ENCODE data around the gene RRAD.
A peak's percentile ranks its signal among the peaks of the same experiment; 100 is the strongest.

RRAD gene

GRCh38 chr16:66964049-66964448 is 38.7 kb upstream of the RRAD start:
- Histone ChIP-seq H3K27me3 (ENCODE audit: insufficient read depth, low read length, poor library complexity) (no peaks in the 10 kb centered on the region), H3K9ac (ENCODE audit: low read depth, low read length) (no peak overlapping the region), H3K4me1 (ENCODE audit: insufficient read depth, low read length) (peaks cover 26% of the 10 kb centered on the region), H3K79me2 (ENCODE audit: insufficient read depth, low read length) (no peaks in the 10 kb centered on the region; the same call in 1 of the 2 replicates), H3K4me2 (ENCODE audit: insufficient read depth, low read length) (no peak overlapping the region), H3K36me3 (ENCODE audit: insufficient read depth, low read length) (no peaks in the 10 kb centered on the region), H3K9me3 (ENCODE audit: insufficient read depth, low read length, severe bottlenecking) (no peaks in the 10 kb centered on the region), H4K20me1 (ENCODE audit: insufficient read depth, low read length) (no peaks in the 10 kb centered on the region), H3K27ac (ENCODE audit: low read length) (no peak overlapping the region), H2AFZ (ENCODE audit: low read depth, low read length) (no peak overlapping the region), H3K4me3 (ENCODE audit: low read depth in 1 of 2, low read length in 2 of 2) (no peak overlapping the region)
- DNase-seq, result no peak
- no peak for ATAC-seq (ENCODE audit: insufficient read depth, low read depth)
- TF ChIP-seq EZH2 (IDR thresholded peaks at IDR 0.05; ENCODE audit: borderline replicate concordance, low read depth, low read length, severe bottlenecking), result no peak
- no peak for TF ChIP-seq CTCF (IDR thresholded peaks at IDR 0.05; ENCODE audit: borderline replicate concordance, extremely low read depth, low read length, poor library complexity, severe bottlenecking)

GRCh38 chr16:66961914-66962313 is 36.6 kb upstream of the RRAD start:
- Histone ChIP-seq H2AFZ (ENCODE audit: low read depth, low read length) (peak overlapping the region; percentile 28), H4K20me1 (ENCODE audit: insufficient read depth, low read length) (no peaks in the 10 kb centered on the region), H3K27me3 (ENCODE audit: insufficient read depth, low read length, poor library complexity) (no peaks in the 10 kb centered on the region), H3K9ac (ENCODE audit: low read depth, low read length) (peak overlapping the region; percentile 54), H3K27ac (ENCODE audit: low read length) (peak overlapping the region; percentile 62), H3K9me3 (ENCODE audit: insufficient read depth, low read length, severe bottlenecking) (no peaks in the 10 kb centered on the region), H3K79me2 (ENCODE audit: insufficient read depth, low read length) (no peaks in the 10 kb centered on the region; the same call in 1 of the 2 replicates), H3K4me2 (ENCODE audit: insufficient read depth, low read length) (peak overlapping the region; percentile 74), H3K4me3 (ENCODE audit: low read depth in 1 of 2, low read length in 2 of 2) (peak overlapping the region in 1 of 2 experiments; percentile 79; a peak in 2 of 4 replicates), H3K4me1 (ENCODE audit: insufficient read depth, low read length) (peaks cover 26% of the 10 kb centered on the region), H3K36me3 (ENCODE audit: insufficient read depth, low read length) (no peaks in the 10 kb centered on the region)
- TF ChIP-seq EZH2 (IDR thresholded peaks at IDR 0.05; ENCODE audit: borderline replicate concordance, low read depth, low read length, severe bottlenecking) (no peak), CTCF (IDR thresholded peaks at IDR 0.05; ENCODE audit: borderline replicate concordance, extremely low read depth, low read length, poor library complexity, severe bottlenecking) (no peak)
- ATAC-seq (ENCODE audit: insufficient read depth, low read depth) (peak; percentile 55), DNase-seq (peak; percentile 54)

- no peaks in the 10 kb centered on the region for H3K9me3 ChIP-seq (ENCODE audit: insufficient read depth, low read length, severe bottlenecking)
- TF ChIP-seq CTCF (IDR thresholded peaks at IDR 0.05; ENCODE audit: borderline replicate concordance, extremely low read depth, low read length, poor library complexity, severe bottlenecking) (peak; percentile 93), EZH2 (IDR thresholded peaks at IDR 0.05; ENCODE audit: borderline replicate concordance, low read depth, low read length, severe bottlenecking) (no peak)
- peak within 1 kb of the TSS; percentile 24 to 79; a peak in 3 of 4 replicates for H3K4me3 ChIP-seq (ENCODE audit: low read depth in 1 of 2, low read length in 2 of 2)
- H3K9ac ChIP-seq (ENCODE audit: low read depth, low read length), result peak within 1 kb of the TSS; percentile 54
- no peaks in the 10 kb centered on the region for H3K36me3 ChIP-seq (ENCODE audit: insufficient read depth, low read length)
- H3K27me3 ChIP-seq (ENCODE audit: insufficient read depth, low read length, poor library complexity), result no peaks in the 10 kb centered on the region
- DNase-seq (peak; percentile 86), ATAC-seq (ENCODE audit: insufficient read depth, low read depth) (peak; percentile 99)
- H3K27ac ChIP-seq (ENCODE audit: low read length), result peak within 1 kb of the TSS; percentile 68
- H3K79me2 ChIP-seq (ENCODE audit: insufficient read depth, low read length), result no peaks in the 10 kb centered on the region; the same call in 1 of the 2 replicates
- H4K20me1 ChIP-seq (ENCODE audit: insufficient read depth, low read length), result no peaks in the 10 kb centered on the region
- H3K4me2 ChIP-seq (ENCODE audit: insufficient read depth, low read length), result peak within 1 kb of the TSS; percentile 74
- peaks cover 26% of the 10 kb centered on the region for H3K4me1 ChIP-seq (ENCODE audit: insufficient read depth, low read length)
- peak within 1 kb of the TSS; percentile 91 for H2AFZ ChIP-seq (ENCODE audit: low read depth, low read length)
These were observed 35.9 kb upstream of the RRAD start, which contains the start of gene CES3 for GRCh38 chr16:66961065-66961744. CES3 (plus strand) TSS chr16:66961266; CDS start chr16:66961308, 42 bp downstream.
